ENCODE data around the gene FAM228B.

DNA sequence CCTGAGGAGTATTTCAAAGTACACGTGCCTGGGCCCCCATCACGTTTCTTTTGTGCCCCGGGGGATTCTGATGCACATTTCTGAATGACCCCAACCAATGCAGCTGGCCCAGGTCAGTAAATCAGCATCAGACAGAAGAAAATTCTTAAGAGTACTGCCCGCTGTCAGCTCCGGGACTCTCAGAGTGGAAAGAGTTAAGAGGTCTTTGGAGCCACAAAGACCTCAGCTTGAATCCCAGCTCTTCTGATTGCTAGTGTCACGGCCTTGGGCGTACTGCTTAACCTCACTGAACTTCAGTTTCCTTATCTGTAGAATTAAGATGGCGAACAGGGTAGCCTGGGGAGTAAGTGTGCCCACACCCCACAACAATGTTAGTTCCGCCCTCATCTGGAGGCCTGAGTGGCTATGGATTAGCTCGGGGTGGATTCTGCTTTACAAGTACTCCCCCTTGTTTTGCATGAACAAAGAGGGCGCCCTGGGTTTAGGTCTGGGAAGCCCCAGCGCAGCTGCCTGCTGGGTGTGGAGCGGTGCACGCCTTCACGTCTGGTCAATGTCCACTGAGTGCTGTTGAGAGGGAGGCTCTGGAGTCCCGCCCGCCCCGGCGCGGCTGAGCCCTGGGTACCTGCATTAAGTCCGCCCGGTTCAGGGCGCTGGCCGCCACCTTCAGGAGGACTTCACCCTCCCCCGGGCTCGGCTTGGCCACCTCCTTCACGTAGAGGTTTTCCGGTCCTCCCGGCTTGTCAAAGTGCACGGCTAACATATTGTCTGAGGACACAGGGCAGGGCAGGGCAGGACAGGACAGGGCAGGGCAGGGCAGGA is 39.5 kb upstream of the FAM228B start:
- TF ChIP-seq, protein P1, sequence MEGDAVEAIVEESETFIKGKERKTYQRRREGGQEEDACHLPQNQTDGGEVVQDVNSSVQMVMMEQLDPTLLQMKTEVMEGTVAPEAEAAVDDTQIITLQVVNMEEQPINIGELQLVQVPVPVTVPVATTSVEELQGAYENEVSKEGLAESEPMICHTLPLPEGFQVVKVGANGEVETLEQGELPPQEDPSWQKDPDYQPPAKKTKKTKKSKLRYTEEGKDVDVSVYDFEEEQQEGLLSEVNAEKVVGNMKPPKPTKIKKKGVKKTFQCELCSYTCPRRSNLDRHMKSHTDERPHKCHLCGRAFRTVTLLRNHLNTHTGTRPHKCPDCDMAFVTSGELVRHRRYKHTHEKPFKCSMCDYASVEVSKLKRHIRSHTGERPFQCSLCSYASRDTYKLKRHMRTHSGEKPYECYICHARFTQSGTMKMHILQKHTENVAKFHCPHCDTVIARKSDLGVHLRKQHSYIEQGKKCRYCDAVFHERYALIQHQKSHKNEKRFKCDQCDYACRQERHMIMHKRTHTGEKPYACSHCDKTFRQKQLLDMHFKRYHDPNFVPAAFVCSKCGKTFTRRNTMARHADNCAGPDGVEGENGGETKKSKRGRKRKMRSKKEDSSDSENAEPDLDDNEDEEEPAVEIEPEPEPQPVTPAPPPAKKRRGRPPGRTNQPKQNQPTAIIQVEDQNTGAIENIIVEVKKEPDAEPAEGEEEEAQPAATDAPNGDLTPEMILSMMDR (IDR thresholded peaks at IDR 0.05; ENCODE audit: low read depth, low read length) = no peak
- TF ChIP-seq POLR2A (IDR thresholded peaks at IDR 0.05; ENCODE audit: extremely low read depth, insufficient read length) (no peak), MYC (IDR thresholded peaks at IDR 0.05; ENCODE audit: low read depth, low read length) (no peak)

Measured in NB4 (cell line).